NCI-H748 (cell line): ENCODE data around the gene TBL2.
"Not testable (repeated sequence)": the region's sequence is repeated elsewhere in the genome, so short reads cannot be mapped to it uniquely, and the experiment has no call there.

Experiments
- DNase-seq: peaks from one replicate; lab custom pipeline; 2025; ENCODE audit not compliant: unreplicated experiment; lab: John Stamatoyannopoulos, UW

TBL2 gene

GRCh38 chr7:73578342-73579128 is at the start of gene TBL2:
Gene TBL2, minus strand, starts transcription at chr7:73578579. Its CDS starts 30 bp downstream, at chr7:73578549.
- DNase-seq = peak; percentile 98

DNA sequence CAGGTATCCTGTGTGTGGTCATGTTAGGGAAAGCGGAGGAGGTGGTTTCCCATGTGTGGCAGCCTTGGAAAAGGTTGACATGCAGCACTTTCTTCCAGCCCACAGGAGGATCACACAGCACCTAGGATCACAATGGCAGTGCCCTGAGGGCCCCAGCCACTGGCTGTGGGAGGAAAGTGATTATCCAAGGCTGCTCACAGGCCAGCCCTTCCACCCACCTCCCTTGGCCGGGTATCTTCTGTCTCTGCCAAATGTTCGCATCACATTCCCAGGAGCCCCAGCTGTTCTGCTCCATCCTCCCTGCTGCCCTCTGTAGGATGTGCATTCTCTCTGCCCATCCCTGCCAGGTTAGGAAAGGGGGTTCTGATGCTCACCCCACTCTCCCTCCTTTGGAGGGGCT is 48.4 kb upstream of the TBL2 start:
- DNase-seq = no peak

DNA sequence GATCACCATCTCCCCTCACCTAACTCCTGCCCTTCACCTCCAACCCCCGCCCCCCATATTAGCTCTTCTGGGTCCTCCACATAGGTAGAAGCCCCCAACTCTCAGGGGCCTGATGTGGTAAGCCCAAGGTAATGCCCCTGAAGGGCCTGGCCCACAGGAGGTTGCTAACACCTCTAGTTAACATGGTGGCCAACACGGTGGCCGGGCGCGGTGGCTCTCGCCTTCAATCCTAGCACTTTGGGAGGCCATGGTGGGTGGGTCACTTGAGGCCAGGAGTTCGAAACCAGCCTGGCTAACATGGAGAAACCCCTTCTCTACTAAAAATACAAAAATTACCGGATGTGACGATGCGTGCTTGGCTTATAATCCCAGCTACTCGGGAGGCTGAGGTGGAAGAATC is 46.9 kb upstream of the TBL2 start:
- DNase-seq = no peak

- no peak for DNase-seq
Measured at GRCh38 chr7:73624669-73625001, 46.3 kb upstream of the TBL2 start.

- DNase-seq = peak; percentile 91
Measured at GRCh38 chr7:73623798-73624668, 45.7 kb upstream of the TBL2 start, which contains the start of gene MLXIPL. Gene MLXIPL, minus strand, starts transcription at chr7:73624522. Its CDS starts 30 bp downstream, at chr7:73624492.

DNA sequence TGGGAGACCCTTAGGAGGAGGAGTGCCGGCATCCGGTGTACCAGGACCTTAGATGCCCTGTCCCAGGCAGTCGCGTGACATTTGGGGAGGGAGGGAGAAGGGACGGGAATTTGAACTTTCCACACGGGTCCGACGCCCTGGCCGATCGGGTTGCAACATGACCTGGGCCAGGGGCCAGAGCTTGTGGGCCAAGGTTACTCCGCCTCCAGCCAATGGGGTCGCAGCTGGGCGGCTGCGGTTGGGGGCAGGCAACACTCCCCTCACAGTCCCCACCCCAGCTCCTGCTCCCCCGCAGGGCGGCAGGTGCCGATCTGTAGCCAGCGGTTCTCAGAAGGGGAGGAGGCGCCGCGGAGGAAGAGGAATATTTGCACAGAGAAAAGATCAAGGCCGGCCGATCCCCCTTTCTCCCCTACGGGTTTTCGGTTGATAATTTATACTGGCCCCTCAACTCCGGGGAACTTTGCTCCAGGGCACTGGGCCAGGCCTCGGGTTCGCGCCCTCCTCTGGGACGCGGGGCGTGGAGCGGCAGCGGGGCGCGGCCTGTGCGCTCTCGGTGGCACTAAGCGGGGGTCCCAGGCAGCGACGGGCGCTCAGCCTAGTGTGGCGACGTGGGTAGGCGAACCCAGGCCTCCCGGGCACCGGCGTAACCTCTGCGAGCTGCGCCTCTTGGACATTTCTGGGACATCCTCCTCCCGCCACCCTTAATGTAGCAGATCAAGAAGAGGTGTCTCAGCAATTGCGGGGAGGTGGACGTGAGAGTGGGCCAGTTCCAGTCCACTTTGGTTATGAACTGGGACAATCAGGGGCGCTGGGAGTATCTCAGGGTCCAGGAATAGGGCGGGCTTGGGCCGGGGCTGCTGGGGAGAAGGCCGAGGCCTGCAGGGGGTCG is 44.8 kb upstream of the TBL2 start:
- DNase-seq = peak; percentile 26

GRCh38 chr7:73622527-73622908 is 44.1 kb upstream of the TBL2 start:
- DNase-seq = no peak

GRCh38 chr7:73621168-73622063 is 43.0 kb upstream of the TBL2 start:
- no peak for DNase-seq

DNA sequence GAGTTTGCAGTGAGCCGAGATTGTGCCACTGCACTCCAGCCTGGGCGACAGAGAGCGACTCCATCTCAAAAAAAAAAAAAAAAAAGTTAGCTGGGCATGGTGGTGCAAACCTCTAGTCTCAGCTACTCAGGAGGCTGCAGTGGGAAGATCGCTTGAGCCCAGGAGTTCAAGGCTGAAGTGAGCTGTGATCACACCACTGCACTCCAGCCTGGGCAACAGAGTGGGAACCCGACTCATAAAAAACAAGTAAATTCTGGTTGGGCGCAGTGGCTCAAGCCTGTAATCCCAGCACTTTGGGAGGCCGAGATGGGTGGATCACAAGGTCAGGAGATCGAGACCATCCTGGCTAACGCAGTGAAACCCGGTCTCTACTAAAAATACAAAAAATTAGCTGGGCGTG is 41.0 kb upstream of the TBL2 start:
- DNase-seq = not testable (repeated sequence)

- DNase-seq = no peak
Measured at GRCh38 chr7:73618538-73618937, 40.2 kb upstream of the TBL2 start.

GRCh38 chr7:73617520-73617919 is 39.1 kb upstream of the TBL2 start:
- DNase-seq = not testable (repeated sequence)

- DNase-seq = peak; percentile 9
Measured at GRCh38 chr7:73615886-73616285, 37.5 kb upstream of the TBL2 start.

GRCh38 chr7:73614937-73615336 is 36.6 kb upstream of the TBL2 start:
- DNase-seq = not testable (repeated sequence)

GRCh38 chr7:73613954-73614735 is 35.8 kb upstream of the TBL2 start:
- DNase-seq = no peak

DNA sequence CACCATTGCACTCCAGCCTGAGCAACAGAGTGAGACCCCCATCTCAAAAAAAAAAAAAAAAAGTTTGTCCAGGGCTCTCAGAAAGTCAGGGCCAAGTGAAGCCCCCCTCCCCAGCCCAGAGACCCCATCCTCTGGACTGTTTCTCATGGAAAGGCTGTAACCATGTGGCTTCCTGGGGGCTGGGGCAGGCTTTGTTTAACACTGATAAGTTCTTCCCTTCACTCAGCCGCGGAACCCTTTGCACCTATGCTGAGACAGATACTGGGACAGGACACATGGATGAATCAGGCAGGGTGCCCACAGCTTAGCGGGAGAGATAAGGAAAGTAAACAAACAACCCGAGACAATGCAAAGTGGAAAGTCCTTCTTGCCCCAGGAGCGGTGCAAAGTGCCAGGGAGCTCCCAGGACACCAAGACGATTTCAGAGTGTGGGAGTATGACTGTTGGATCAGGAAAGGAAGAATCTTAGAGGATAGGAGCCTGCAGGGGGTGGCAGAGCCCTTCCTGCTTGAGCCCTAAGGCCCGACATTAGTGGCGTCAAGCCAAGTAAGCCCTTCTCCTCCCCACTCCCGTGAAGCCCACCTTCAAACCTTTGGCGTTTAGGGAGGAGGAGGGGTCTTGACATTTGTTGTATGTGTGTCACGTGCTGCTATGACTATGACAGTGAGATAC is 34.4 kb upstream of the TBL2 start:
- DNase-seq = peak; percentile 32

- no peak for DNase-seq
Measured at GRCh38 chr7:73611017-73611555, 32.7 kb upstream of the TBL2 start.

DNA sequence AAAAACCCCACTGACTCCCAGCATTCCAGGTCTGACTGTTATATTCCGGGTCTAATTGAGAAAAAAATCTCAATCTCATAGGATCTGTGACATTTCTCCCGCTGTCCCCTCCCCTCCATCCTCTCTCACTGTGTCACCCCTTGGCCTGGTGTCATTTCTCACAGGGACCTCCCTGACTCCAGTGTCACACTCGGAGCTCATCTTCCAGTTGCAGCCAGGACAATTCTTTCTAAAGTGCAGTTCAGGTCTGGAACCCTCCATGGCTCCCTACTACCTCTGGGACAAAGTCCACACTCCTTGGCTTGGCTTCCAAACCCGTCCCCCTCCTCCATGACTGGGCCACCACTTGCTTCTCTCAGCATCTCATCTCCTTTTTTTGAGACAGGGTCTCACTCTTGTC is 31.7 kb upstream of the TBL2 start:
- no peak for DNase-seq

GRCh38 chr7:73607692-73607983 is 29.3 kb upstream of the TBL2 start:
- DNase-seq = not testable (repeated sequence)
